ENCODE measurements around the gene TERB1.
A peak's percentile ranks its signal among the peaks of the same experiment; 100 is the strongest.

Gene TERB1

GRCh38 chr16:66801320-66802105 is at the start of gene TERB1:
Gene TERB1 (minus strand): TSS chr16:66801584. CDS start chr16:66796798, 4,786 bp downstream.
- no peak for DNase-seq

- DNase-seq = no peak
Observed at GRCh38 chr16:66850115-66850815, 48.9 kb upstream of the TERB1 start.

- DNase-seq = no peak
Observed at GRCh38 chr16:66849549-66849948, 48.2 kb upstream of the TERB1 start.

DNA sequence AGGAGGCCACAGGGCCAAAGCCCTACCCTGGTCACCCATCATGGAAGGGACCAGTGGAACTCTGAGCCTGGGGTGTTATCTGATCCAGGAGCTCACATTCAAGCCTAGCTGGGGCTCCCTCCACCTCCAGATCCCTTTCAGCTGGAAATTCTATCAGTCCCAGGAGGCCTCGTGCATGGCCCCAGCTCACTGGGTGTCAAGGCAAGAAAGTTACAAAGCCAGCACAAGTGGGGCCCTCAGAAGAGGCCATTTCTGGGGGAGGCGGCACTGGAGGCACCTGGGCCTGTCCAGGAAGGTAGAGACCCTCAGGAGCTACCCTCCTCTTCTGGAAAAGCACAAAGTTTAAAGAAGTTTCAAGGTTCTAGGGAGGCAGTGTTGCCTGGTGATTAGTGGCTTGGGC is 47.6 kb upstream of the TERB1 start:
- no peak for DNase-seq

DNA sequence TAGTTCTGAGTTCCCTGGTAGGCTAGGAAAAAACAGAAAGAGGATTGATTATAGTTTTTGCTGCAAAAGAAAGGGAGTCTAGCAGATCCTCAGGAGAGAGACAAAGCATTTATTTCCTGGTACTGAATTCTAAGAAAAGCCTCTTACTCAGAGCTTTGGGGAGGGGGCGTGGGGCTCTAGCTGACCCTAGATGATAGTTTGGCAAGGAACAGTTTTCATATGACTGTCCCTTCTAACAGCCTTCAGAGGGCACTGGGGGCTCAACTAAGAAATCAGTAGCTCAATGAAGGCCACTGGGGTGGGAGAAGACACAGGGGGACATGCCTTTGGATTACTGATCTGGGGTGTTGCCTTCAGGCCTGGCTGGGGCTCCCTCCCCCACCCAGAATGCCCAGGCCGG is 46.8 kb upstream of the TERB1 start:
- DNase-seq = no peak

- no peak for DNase-seq
Observed at GRCh38 chr16:66847533-66848067, 46.2 kb upstream of the TERB1 start.

GRCh38 chr16:66846831-66847230 is 45.4 kb upstream of the TERB1 start:
- no peak for DNase-seq

- no peak for DNase-seq
Observed at GRCh38 chr16:66846266-66846665, 44.9 kb upstream of the TERB1 start.

GRCh38 chr16:66845791-66846221 is 44.4 kb upstream of the TERB1 start:
- peak; percentile 2 for DNase-seq

- no peak for DNase-seq
Observed at GRCh38 chr16:66845080-66845410, 43.7 kb upstream of the TERB1 start.

GRCh38 chr16:66844342-66845079 is 43.1 kb upstream of the TERB1 start, which contains the start of gene CA7:
Gene CA7 (plus strand): TSS chr16:66844414. CDS start chr16:66844488, 74 bp downstream.
- no peak for DNase-seq

GRCh38 chr16:66844009-66844341 is 42.6 kb upstream of the TERB1 start:
- no peak for DNase-seq

- no peak for DNase-seq
Observed at GRCh38 chr16:66843191-66843590, 41.8 kb upstream of the TERB1 start.

GRCh38 chr16:66842765-66843164 is 41.4 kb upstream of the TERB1 start:
- DNase-seq = no peak

DNA sequence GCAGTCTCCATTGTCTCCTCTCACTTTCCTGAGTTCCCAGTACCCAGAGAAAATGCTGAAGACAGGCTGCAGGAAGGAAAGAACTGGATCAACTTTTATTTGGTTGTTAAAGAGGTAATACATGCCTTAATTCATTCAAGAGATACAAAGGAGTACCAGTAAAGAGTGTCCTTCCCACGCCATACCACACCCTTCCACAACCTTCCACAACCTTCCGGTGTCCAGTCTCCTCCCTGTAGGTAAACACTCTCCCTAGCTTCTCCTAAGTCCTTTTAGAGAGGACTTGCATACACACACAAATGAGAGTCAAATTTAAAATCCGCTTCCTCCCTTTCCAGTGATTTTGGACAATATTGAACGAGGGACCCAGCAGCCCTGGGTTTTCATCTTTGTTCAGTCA is 40.0 kb upstream of the TERB1 start:
- no peak for DNase-seq

DNA sequence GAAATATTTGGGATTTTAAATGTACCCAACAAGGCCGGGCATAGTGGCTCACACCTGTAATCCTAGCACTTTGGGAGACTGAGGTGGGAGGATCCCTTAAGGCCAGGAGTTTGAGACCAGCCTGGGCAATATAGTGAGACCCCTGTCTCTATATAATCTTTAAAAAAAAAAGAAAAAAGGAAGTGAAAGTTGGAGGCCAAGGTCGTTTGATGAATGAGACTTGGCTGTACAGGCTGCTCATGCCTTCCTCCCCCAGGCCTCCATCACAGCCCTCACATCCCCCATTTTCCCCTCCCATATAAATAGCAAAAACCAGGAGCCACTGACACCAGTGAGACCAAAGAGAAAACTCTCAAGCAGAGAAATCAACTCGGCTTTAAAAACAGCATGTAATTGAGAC is 39.5 kb upstream of the TERB1 start:
- DNase-seq = no peak

DNA sequence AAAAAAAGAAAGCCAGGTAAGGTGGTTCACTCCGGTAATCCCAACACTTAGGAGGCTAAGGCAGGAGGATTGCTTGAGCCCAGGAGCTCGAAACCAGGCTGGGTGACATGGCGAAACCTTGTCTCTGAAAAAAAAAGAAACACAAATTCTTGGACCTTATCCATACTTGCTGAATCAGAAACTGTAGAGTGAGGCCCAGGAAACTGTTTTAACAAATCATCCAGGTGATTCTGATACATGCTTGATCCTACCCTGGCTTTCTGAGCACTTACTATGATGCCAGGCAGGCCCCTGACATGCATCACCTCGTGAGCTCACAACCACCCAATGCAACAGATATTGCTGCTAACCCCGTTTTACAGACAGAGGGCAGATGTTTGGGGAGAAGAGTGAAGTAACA is 33.4 kb upstream of the TERB1 start:
- no peak for DNase-seq

GRCh38 chr16:66832661-66833305 is 31.4 kb upstream of the TERB1 start:
- no peak for DNase-seq

GRCh38 chr16:66832190-66832589 is 30.8 kb upstream of the TERB1 start:
- no peak for DNase-seq

- DNase-seq = peak; percentile 38
Observed at GRCh38 chr16:66830422-66831404, 29.3 kb upstream of the TERB1 start, which contains the start of gene NAE1. Gene NAE1 (minus strand): TSS chr16:66830976. CDS start chr16:66830899, 77 bp downstream.

GRCh38 chr16:66824006-66824405 is 22.6 kb upstream of the TERB1 start:
- no peak for DNase-seq

- no peak for DNase-seq
Observed at GRCh38 chr16:66814734-66815133, 13.3 kb upstream of the TERB1 start.

Measured in DMS79 treated with DMSO at 0.1 percent for 48 hours (cell line).